ENCODE data around the gene RPL39L.

The RPL39L gene

GRCh38 chr3:187186375-187186774 is 47.1 kb upstream of the RPL39L start:
- Histone ChIP-seq H4K20me1 (ENCODE audit: control insufficient read depth, insufficient read depth, low read depth, low read length) (no peaks in the 10 kb centered on the region), H3K36me3 (ENCODE audit: control insufficient read depth, low read length) (no peaks in the 10 kb centered on the region), H3K79me2 (ENCODE audit: control insufficient read depth, low read length) (no peaks in the 10 kb centered on the region), H3K4me1 (ENCODE audit: control insufficient read depth, low read length) (peaks cover 76% of the 10 kb centered on the region), H3K27ac (ENCODE audit: low read depth, low read length) (no peak overlapping the region), H3K27me3 (ENCODE audit: control insufficient read depth, low read length) (no peaks in the 10 kb centered on the region), H3F3A (ENCODE audit: control insufficient read depth, insufficient read depth) (0 out of 2 replicates have a peak, but pooled peaks cover 3% of the 10 kb centered on the region), H3K4me2 (ENCODE audit: low read length) (no peak overlapping the region), H3K9me2 (replicated peaks; ENCODE audit: control insufficient read depth, low read length) (no peaks in the 10 kb centered on the region), H3K9me3 (ENCODE audit: control insufficient read depth, insufficient read depth, low read length) (no peaks in the 10 kb centered on the region), H3K4me3 (ENCODE audit: low read length) (no peak overlapping the region)
- TF ChIP-seq CTCF (IDR thresholded peaks at IDR 0.05; ENCODE audit: low read depth, low read length, poor library complexity, severe bottlenecking) (no peak), EZH2phosphoT487 (IDR thresholded peaks at IDR 0.05; ENCODE audit: borderline replicate concordance, low read length) (no peak)

- Histone ChIP-seq H3F3A (ENCODE audit: control insufficient read depth, insufficient read depth) (0 out of 2 replicates have a peak, but pooled peaks cover 3% of the 10 kb centered on the region), H3K4me1 (ENCODE audit: control insufficient read depth, low read length) (peaks cover 76% of the 10 kb centered on the region), H3K9me2 (replicated peaks; ENCODE audit: control insufficient read depth, low read length) (no peaks in the 10 kb centered on the region), H3K27ac (ENCODE audit: low read depth, low read length) (no peak overlapping the region), H3K79me2 (ENCODE audit: control insufficient read depth, low read length) (no peaks in the 10 kb centered on the region), H3K9me3 (ENCODE audit: control insufficient read depth, insufficient read depth, low read length) (no peaks in the 10 kb centered on the region), H3K4me2 (ENCODE audit: low read length) (no peak overlapping the region; the same call in 1 of the 2 replicates), H3K36me3 (ENCODE audit: control insufficient read depth, low read length) (no peaks in the 10 kb centered on the region), H3K4me3 (ENCODE audit: low read length) (no peak overlapping the region), H4K20me1 (ENCODE audit: control insufficient read depth, insufficient read depth, low read depth, low read length) (no peaks in the 10 kb centered on the region), H3K27me3 (ENCODE audit: control insufficient read depth, low read length) (no peaks in the 10 kb centered on the region)
- TF ChIP-seq EZH2phosphoT487 (IDR thresholded peaks at IDR 0.05; ENCODE audit: borderline replicate concordance, low read length) (no peak), CTCF (IDR thresholded peaks at IDR 0.05; ENCODE audit: low read depth, low read length, poor library complexity, severe bottlenecking) (no peak)
Observed at GRCh38 chr3:187185759-187186158, 46.5 kb upstream of the RPL39L start.

DNA sequence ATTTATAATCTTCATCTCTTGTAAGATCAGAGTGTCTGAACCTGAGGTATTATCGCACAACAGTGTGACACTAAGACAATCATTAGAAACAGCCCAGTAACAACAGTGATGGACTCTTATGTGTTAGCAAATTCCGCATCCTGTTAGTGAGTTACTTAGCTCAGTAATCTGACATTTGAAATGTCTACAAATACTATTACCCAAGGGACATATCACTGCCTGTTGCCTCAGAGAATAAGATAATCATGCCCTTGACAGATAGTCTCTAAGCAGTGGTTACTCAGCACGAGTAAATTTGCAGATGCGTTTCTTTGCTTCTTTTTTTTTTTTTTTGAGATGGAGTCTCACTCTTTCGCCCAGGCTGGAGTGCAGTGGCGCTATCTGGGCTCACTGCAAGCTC is 44.6 kb upstream of the RPL39L start:
- H3F3A ChIP-seq (ENCODE audit: control insufficient read depth, insufficient read depth), result no peaks in the 10 kb centered on the region
- no peaks in the 10 kb centered on the region for H3K27me3 ChIP-seq (ENCODE audit: control insufficient read depth, low read length)
- H3K27ac ChIP-seq (ENCODE audit: low read depth, low read length), result no peak overlapping the region
- no peaks in the 10 kb centered on the region for H3K9me3 ChIP-seq (ENCODE audit: control insufficient read depth, insufficient read depth, low read length)
- TF ChIP-seq CTCF (IDR thresholded peaks at IDR 0.05; ENCODE audit: low read depth, low read length, poor library complexity, severe bottlenecking) (no peak), EZH2phosphoT487 (IDR thresholded peaks at IDR 0.05; ENCODE audit: borderline replicate concordance, low read length) (no peak)
- no peaks in the 10 kb centered on the region for H3K79me2 ChIP-seq (ENCODE audit: control insufficient read depth, low read length)
- H3K4me2 ChIP-seq (ENCODE audit: low read length), result no peak overlapping the region
- no peak overlapping the region for H3K4me3 ChIP-seq (ENCODE audit: low read length)
- H3K4me1 ChIP-seq (ENCODE audit: control insufficient read depth, low read length), result peaks cover 58% of the 10 kb centered on the region
- no peaks in the 10 kb centered on the region for H3K36me3 ChIP-seq (ENCODE audit: control insufficient read depth, low read length)
- no peaks in the 10 kb centered on the region for H3K9me2 ChIP-seq (replicated peaks; ENCODE audit: control insufficient read depth, low read length)
- no peaks in the 10 kb centered on the region for H4K20me1 ChIP-seq (ENCODE audit: control insufficient read depth, insufficient read depth, low read depth, low read length)

All from DOHH2 (cell line).